Fibroblast of lung (primary cell): Measurements from ENCODE around the gene POGZ. TPM values are rescaled to one million over a fixed set of nuclear protein-coding genes. Genes with fewer than 3 reads are reported as not detected.

Experiments used
- DNase-seq, 2 donors: peaks; one replicate each; pipeline versions ENCODE4 v3.0.0 to v3.0.0-alpha.2; 2010; ENCODE audit warnings: low read depth in 2 of 2
- H2AFZ ChIP-seq: 2 replicates; pipeline ENCODE4 v1.5.1; 2012; ENCODE audit warnings: low read length, control low read depth, inconsistent platforms
- H3K27ac ChIP-seq: 2 replicates; pipeline ENCODE4 v1.5.1; 2011; ENCODE audit warnings: low read length, control low read depth; ENCODE audit not compliant: insufficient read depth
- H3K27me3 ChIP-seq: 2 replicates; pipeline ENCODE4 v1.5.1; 2011; ENCODE audit warnings: mild to moderate bottlenecking, low read length; ENCODE audit not compliant: control insufficient read depth, insufficient read depth
- H3K36me3 ChIP-seq: 2 replicates; pipeline ENCODE4 v1.5.1; 2011; ENCODE audit warnings: low read length; ENCODE audit not compliant: control insufficient read depth, insufficient read depth
- H3K4me1 ChIP-seq: 2 replicates; pipeline ENCODE4 v1.5.1; 2011; ENCODE audit warnings: low read length; ENCODE audit not compliant: control insufficient read depth, insufficient read depth; ENCODE audit errors: extremely low read depth
- H3K4me2 ChIP-seq: 2 replicates; pipeline ENCODE4 v1.5.1; 2011; ENCODE audit warnings: low read length, control low read depth; ENCODE audit not compliant: insufficient read depth; ENCODE audit errors: extremely low read depth
- H3K4me3 ChIP-seq, 4 experiments: fragments of 200-600 bp in 1 of 4; sonication (generic) in 1 of 4; replicated peaks in 1 of 4; 2 replicates each; pipeline ENCODE4 v1.5.1; 2011 to 2016; ENCODE audit warnings: low read length in 4 of 4, low read depth in 3 of 4, mild to moderate bottlenecking in 3 of 4, control low read depth in 2 of 4, inconsistent platforms in 1 of 4, mixed read lengths in 1 of 4; ENCODE audit not compliant: insufficient read depth in 1 of 4; ENCODE audit errors: control extremely low read depth in 1 of 4
- H3K79me2 ChIP-seq: 2 replicates; pipeline ENCODE4 v1.5.1; 2012; ENCODE audit warnings: mild to moderate bottlenecking, low read length, inconsistent platforms; ENCODE audit not compliant: control insufficient read depth, insufficient read depth
- H3K9ac ChIP-seq: 2 replicates; pipeline ENCODE4 v1.5.1; 2011; ENCODE audit warnings: mild to moderate bottlenecking, low read length, control low read depth; ENCODE audit not compliant: insufficient read depth
- H3K9me3 ChIP-seq: 2 replicates; pipeline ENCODE4 v1.5.1; 2012; ENCODE audit warnings: low read depth, low read length; ENCODE audit not compliant: control insufficient read depth, insufficient read depth
- H4K20me1 ChIP-seq: 2 replicates; pipeline ENCODE4 v1.5.1; 2011; ENCODE audit warnings: low read length; ENCODE audit not compliant: control insufficient read depth, insufficient read depth; ENCODE audit errors: extremely low read depth
- EZH2 ChIP-seq: IDR thresholded peaks from 2 replicates; pipeline ENCODE4 v1.5.1; 2012; ENCODE audit warnings: low read length, control low read depth, mild to moderate bottlenecking; ENCODE audit errors: missing control alignments
- polyA plus RNA-seq, 2 donors: library from polyadenylated mRNA; depleted of rRNA in 1 of 2; stranded (reverse) in 1 of 2; unstranded in 1 of 2; fragments of >200 nt; gene quantifications; 2 replicates each; pipeline ENCODE4 v1.2.1, GENCODE V29; 2011 to 2012; ENCODE audit warnings: missing spikeins in 1 of 2
- total RNA-seq: library from RNA; depleted of rRNA; stranded (reverse); fragments of >200 nt; gene quantifications from 2 replicates; pipeline ENCODE4 v1.2.1, GENCODE V29; 2014
- TF ChIP-seq, protein P1 (sequence below), 2 donors: IDR thresholded peaks in 1 of 2; conservative IDR thresholded peaks in 1 of 2; 1 replicate in 1 of 2; 2 replicates in 1 of 2; pipeline ENCODE4 v1.5.1; 2011 to 2012; ENCODE audit warnings: low read length in 2 of 2, control low read depth in 1 of 2, inconsistent platforms in 1 of 2, low read depth in 1 of 2, mild to moderate bottlenecking in 1 of 2

Gene POGZ
- total and polyA plus RNA-seq, 2 donors (not counting 1 experiment from before 2014, with no cell fraction given) = 21.6 to 27.6 TPM

DNA sequence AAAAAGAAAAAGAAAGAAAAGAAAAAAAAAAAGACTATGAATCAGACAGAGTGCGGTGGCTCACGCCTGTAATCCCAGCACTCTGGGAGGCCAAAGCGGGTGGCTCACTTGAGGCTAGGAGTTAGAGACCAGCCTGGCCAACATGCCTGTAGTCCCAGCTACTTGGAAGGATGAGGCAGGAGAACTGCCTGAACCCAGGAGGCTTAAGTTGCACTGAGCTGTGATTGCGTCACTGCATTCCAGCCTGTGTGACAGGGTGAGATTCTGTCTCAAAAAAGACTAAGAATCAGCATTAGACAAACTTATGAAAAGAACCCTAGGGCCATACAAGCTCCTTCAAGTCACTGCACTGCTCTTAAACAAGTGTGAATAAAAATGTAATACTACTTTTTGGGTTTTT, 43.1 kb downstream of the POGZ start:
- Histone ChIP-seq H3K9ac (no peak overlapping the region), H3K27me3 (no peaks in the 10 kb centered on the region), H3K4me1 (peaks cover 3% of the 10 kb centered on the region), H2AFZ (no peak overlapping the region), H3K4me3 (no peak overlapping the region), H3K9me3 (no peaks in the 10 kb centered on the region), H4K20me1 (no peaks in the 10 kb centered on the region), H3K4me2 (no peak overlapping the region), H3K36me3 (peaks cover 9% of the 10 kb centered on the region), H3K79me2 (no peaks in the 10 kb centered on the region), H3K27ac (peak overlapping the region; percentile 31)
- TF ChIP-seq, protein P1, sequence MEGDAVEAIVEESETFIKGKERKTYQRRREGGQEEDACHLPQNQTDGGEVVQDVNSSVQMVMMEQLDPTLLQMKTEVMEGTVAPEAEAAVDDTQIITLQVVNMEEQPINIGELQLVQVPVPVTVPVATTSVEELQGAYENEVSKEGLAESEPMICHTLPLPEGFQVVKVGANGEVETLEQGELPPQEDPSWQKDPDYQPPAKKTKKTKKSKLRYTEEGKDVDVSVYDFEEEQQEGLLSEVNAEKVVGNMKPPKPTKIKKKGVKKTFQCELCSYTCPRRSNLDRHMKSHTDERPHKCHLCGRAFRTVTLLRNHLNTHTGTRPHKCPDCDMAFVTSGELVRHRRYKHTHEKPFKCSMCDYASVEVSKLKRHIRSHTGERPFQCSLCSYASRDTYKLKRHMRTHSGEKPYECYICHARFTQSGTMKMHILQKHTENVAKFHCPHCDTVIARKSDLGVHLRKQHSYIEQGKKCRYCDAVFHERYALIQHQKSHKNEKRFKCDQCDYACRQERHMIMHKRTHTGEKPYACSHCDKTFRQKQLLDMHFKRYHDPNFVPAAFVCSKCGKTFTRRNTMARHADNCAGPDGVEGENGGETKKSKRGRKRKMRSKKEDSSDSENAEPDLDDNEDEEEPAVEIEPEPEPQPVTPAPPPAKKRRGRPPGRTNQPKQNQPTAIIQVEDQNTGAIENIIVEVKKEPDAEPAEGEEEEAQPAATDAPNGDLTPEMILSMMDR (conservative IDR thresholded peaks at IDR 0.05 in 1 of 2, IDR thresholded peaks at IDR 0.05 in 1 of 2; ENCODE audit: low read depth in 1 of 2, low read length in 2 of 2) = no peak
- no peak for TF ChIP-seq EZH2
- peak; percentile 20 to 81 for DNase-seq

DNA sequence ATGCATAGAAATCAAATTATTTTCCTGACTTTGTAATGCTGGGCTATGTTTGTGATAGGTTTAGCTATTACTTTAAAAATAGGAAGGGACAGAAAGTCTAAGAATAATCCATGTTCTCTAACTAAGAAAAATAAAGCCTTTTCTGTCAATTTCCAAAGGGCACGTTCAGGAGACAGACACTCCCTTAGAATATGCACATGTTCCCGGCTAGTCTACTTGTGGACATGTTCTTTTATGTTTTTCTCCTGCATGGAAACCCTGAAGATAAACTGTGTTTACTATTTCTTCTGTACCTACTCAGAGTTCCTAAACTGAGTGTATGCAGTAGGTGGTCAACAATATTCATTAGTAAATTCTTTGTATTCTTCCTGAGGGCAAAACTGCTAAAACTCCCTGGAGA, 47.4 kb downstream of the POGZ start:
- no peaks in the 10 kb centered on the region for H4K20me1 ChIP-seq
- H3K4me1 ChIP-seq = peaks cover 3% of the 10 kb centered on the region
- no peak overlapping the region for H3K4me3 ChIP-seq
- no peaks in the 10 kb centered on the region for H3K27me3 ChIP-seq
- H3K9ac ChIP-seq = no peak overlapping the region
- peaks cover 9% of the 10 kb centered on the region for H3K36me3 ChIP-seq
- DNase-seq = no peak
- no peak overlapping the region for H2AFZ ChIP-seq
- no peaks in the 10 kb centered on the region for H3K79me2 ChIP-seq
- no peak overlapping the region for H3K4me2 ChIP-seq
- TF ChIP-seq, protein P1 (conservative IDR thresholded peaks at IDR 0.05 in 1 of 2, IDR thresholded peaks at IDR 0.05 in 1 of 2; ENCODE audit: low read depth in 1 of 2, low read length in 2 of 2) = no peak
- TF ChIP-seq EZH2 = no peak
- no peaks in the 10 kb centered on the region for H3K9me3 ChIP-seq
- H3K27ac ChIP-seq = no peak overlapping the region

DNA sequence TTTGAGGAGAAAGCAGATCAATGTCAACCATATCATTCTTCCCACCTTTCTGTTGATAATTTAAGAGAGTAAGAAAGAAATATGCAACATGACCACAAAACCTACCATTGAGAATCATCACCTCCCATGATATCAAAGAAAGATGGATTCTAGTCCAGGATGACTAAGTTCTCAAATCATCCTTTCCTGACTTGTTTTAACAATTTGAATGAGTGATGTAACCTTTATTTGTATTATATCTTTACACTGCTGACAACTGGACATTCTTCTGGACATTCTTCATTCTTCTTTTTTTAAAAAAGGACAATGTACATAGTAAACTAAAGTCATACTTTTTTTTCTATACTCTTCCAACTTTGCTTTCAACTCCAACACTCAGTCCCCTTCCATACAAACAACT, 50.4 kb downstream of the POGZ start:
- H2AFZ ChIP-seq = no peak overlapping the region
- TF ChIP-seq, protein P1 (conservative IDR thresholded peaks at IDR 0.05 in 1 of 2, IDR thresholded peaks at IDR 0.05 in 1 of 2; ENCODE audit: low read depth in 1 of 2, low read length in 2 of 2) = no peak
- no peak for TF ChIP-seq EZH2
- H3K4me2 ChIP-seq = no peak overlapping the region
- H3K27ac ChIP-seq = no peak overlapping the region
- H3K27me3 ChIP-seq = no peaks in the 10 kb centered on the region
- H3K9me3 ChIP-seq = no peaks in the 10 kb centered on the region
- H3K36me3 ChIP-seq = peaks cover 22% of the 10 kb centered on the region
- H3K9ac ChIP-seq = no peak overlapping the region
- no peaks in the 10 kb centered on the region for H3K4me1 ChIP-seq
- H3K4me3 ChIP-seq = no peak overlapping the region
- DNase-seq = peak in 1 of 2 donors; percentile 9
- peaks cover 2% of the 10 kb centered on the region for H4K20me1 ChIP-seq
- no peaks in the 10 kb centered on the region for H3K79me2 ChIP-seq
